Measurements from ENCODE around the gene SYNJ2.

DNA sequence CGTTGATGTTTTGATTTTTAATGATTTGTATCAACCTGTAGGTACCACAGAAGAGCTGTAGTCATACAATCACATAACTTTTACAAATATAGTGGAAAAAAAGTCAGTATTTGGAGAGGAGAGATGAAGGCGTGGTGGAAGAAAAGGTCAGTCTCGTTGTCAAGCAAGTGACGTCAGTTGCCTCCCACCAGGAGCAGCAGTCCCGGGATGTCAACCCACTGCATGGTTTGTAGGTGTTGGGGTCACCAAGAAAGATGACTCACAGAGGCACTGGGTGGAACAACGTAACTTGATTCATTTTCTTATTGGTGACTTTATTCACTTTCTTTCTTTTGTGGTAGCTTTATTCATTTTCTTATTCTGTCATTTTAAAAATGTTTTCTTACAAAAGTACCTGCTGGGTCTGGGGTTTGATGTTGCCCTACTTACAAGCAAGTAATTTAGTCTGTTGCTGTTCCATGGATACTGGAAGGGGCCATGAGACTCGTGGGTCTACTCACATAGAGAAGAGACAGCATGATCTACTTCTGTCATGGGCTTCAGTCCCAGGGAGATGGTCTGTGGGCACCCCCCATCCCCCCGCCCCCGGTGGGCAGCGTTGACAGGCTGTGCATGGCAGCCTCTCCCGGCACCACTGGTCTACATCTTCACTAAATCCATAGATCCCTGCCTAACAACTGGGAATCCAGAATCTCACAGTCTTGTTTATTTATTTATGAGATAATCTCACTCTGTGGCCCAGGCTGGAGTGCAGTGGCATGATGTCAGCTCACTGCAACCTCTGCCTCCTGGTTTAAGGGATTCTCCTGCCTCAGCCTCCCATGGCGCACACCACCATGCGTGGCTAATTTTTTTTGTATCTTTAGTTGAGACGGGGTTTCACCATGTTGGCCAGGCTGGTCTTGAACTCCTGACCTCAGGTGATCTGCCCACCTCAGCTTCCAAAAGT, 36.4 kb upstream of the SYNJ2 start:
- no peak for TF ChIP-seq EZH2 (IDR thresholded peaks at IDR 0.05; ENCODE audit: borderline replicate concordance, low read length)
- TF ChIP-seq, protein P1, sequence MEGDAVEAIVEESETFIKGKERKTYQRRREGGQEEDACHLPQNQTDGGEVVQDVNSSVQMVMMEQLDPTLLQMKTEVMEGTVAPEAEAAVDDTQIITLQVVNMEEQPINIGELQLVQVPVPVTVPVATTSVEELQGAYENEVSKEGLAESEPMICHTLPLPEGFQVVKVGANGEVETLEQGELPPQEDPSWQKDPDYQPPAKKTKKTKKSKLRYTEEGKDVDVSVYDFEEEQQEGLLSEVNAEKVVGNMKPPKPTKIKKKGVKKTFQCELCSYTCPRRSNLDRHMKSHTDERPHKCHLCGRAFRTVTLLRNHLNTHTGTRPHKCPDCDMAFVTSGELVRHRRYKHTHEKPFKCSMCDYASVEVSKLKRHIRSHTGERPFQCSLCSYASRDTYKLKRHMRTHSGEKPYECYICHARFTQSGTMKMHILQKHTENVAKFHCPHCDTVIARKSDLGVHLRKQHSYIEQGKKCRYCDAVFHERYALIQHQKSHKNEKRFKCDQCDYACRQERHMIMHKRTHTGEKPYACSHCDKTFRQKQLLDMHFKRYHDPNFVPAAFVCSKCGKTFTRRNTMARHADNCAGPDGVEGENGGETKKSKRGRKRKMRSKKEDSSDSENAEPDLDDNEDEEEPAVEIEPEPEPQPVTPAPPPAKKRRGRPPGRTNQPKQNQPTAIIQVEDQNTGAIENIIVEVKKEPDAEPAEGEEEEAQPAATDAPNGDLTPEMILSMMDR (IDR thresholded peaks at IDR 0.05; ENCODE audit: low read length) = no peak
